ENCODE results near the gene IFNAR1.

IFNAR1 gene

GRCh38 chr21:33359446-33359845 lies 34.7 kb downstream of the IFNAR1 start:
- TF ChIP-seq EZH2phosphoT487 (conservative IDR thresholded peaks at IDR 0.05; ENCODE audit: low read length) (no peak), CTCF (IDR thresholded peaks at IDR 0.05; ENCODE audit: insufficient read depth, low read length, poor library complexity, severe bottlenecking) (no peak)
- Histone ChIP-seq H3K36me3 (ENCODE audit: low read length) (peaks cover 9% of the 10 kb centered on the region; the same call in 1 of the 2 replicates), H2AFZ (ENCODE audit: low read depth, low read length, severe bottlenecking) (no peak overlapping the region), H3K9ac (ENCODE audit: low read length) (no peak overlapping the region), H3K79me2 (ENCODE audit: insufficient read depth, low read length) (no peaks in the 10 kb centered on the region), H3K27me3 (ENCODE audit: low read length) (no peaks in the 10 kb centered on the region), H3F3A (ENCODE audit: insufficient read depth) (peaks cover 46% of the 10 kb centered on the region), H3K4me3 (ENCODE audit: insufficient read depth, low read length, poor library complexity, severe bottlenecking) (no peak overlapping the region), H3K27ac (ENCODE audit: low read depth, low read length) (no peak overlapping the region), H3K9me3 (ENCODE audit: insufficient read depth, low read length) (no peaks in the 10 kb centered on the region), H4K20me1 (ENCODE audit: low read depth, low read length) (no peaks in the 10 kb centered on the region), H3K9me2 (replicated peaks; ENCODE audit: insufficient read depth, low read length) (no peaks in the 10 kb centered on the region), H3K4me2 (ENCODE audit: low read depth, low read length, poor library complexity, severe bottlenecking) (no peak overlapping the region)

- Histone ChIP-seq H3K9me3 (ENCODE audit: insufficient read depth, low read length) (no peaks in the 10 kb centered on the region), H3K9me2 (replicated peaks; ENCODE audit: insufficient read depth, low read length) (no peaks in the 10 kb centered on the region), H3K9ac (ENCODE audit: low read length) (0 out of 2 replicates have a peak overlapping the region, but pooled peaks have one; percentile 44), H3K4me3 (ENCODE audit: insufficient read depth, low read length, poor library complexity, severe bottlenecking) (no peak overlapping the region), H2AFZ (ENCODE audit: low read depth, low read length, severe bottlenecking) (no peak overlapping the region), H3K4me2 (ENCODE audit: low read depth, low read length, poor library complexity, severe bottlenecking) (peak overlapping the region; percentile 77), H3K79me2 (ENCODE audit: insufficient read depth, low read length) (no peaks in the 10 kb centered on the region), H3K27me3 (ENCODE audit: low read length) (no peaks in the 10 kb centered on the region), H3K36me3 (ENCODE audit: low read length) (peaks cover 2% of the 10 kb centered on the region; the same call in 1 of the 2 replicates), H3K27ac (ENCODE audit: low read depth, low read length) (no peak overlapping the region; the same call in 1 of the 2 replicates), H4K20me1 (ENCODE audit: low read depth, low read length) (no peaks in the 10 kb centered on the region), H3F3A (ENCODE audit: insufficient read depth) (peaks cover 46% of the 10 kb centered on the region)
- TF ChIP-seq CTCF (IDR thresholded peaks at IDR 0.05; ENCODE audit: insufficient read depth, low read length, poor library complexity, severe bottlenecking) (no peak), EZH2phosphoT487 (conservative IDR thresholded peaks at IDR 0.05; ENCODE audit: low read length) (no peak)
Measured at GRCh38 chr21:33360281-33360680, 35.5 kb downstream of the IFNAR1 start.

GRCh38 chr21:33360881-33361602 lies 36.3 kb downstream of the IFNAR1 start:
- peak overlapping the region; percentile 77 for H3K4me2 ChIP-seq (ENCODE audit: low read depth, low read length, poor library complexity, severe bottlenecking)
- no peaks in the 10 kb centered on the region for H3K36me3 ChIP-seq (ENCODE audit: low read length)
- H3K9ac ChIP-seq (ENCODE audit: low read length), result peak overlapping the region; percentile 44; the same call in 1 of the 2 replicates
- H3K27me3 ChIP-seq (ENCODE audit: low read length), result no peaks in the 10 kb centered on the region
- peak; percentile 75 for TF ChIP-seq CTCF (IDR thresholded peaks at IDR 0.05; ENCODE audit: insufficient read depth, low read length, poor library complexity, severe bottlenecking)
- no peak for TF ChIP-seq EZH2phosphoT487 (conservative IDR thresholded peaks at IDR 0.05; ENCODE audit: low read length)
- peak overlapping the region; percentile 45 for H3K4me3 ChIP-seq (ENCODE audit: insufficient read depth, low read length, poor library complexity, severe bottlenecking)
- peak overlapping the region; percentile 93 for H3K27ac ChIP-seq (ENCODE audit: low read depth, low read length)
- peak overlapping the region; percentile 15 for H2AFZ ChIP-seq (ENCODE audit: low read depth, low read length, severe bottlenecking)
- peaks cover 46% of the 10 kb centered on the region for H3F3A ChIP-seq (ENCODE audit: insufficient read depth)
- no peaks in the 10 kb centered on the region for H3K9me2 ChIP-seq (replicated peaks; ENCODE audit: insufficient read depth, low read length)
- no peaks in the 10 kb centered on the region for H3K9me3 ChIP-seq (ENCODE audit: insufficient read depth, low read length)
- no peaks in the 10 kb centered on the region for H3K79me2 ChIP-seq (ENCODE audit: insufficient read depth, low read length)
- H4K20me1 ChIP-seq (ENCODE audit: low read depth, low read length), result no peaks in the 10 kb centered on the region
